ENCODE data around the gene PDE9A. TPM values are rescaled to one million over a fixed set of nuclear protein-coding genes. Genes with fewer than 3 reads are reported as not detected.

Gene PDE9A
- total RNA-seq, 1 donor from 2014 or later: 13.1 TPM

- Mint-ChIP-seq H3K27me3 (no peaks in the 10 kb centered on the region), H3K9me3 (no peaks in the 10 kb centered on the region), H3K4me1 (peaks cover 2% of the 10 kb centered on the region), H3K27ac (no peak overlapping the region), H3K36me3 (ENCODE audit: low read depth) (no peaks in the 10 kb centered on the region), H3K4me3 (no peak overlapping the region)
- DNase-seq: no peak
- intact Hi-C loops (cut with micrococcal nuclease): no loop called here
Observed at GRCh38 chr21:42694751-42695696, 41.6 kb downstream of the PDE9A start.

- no peak overlapping the region for H3K27ac Mint-ChIP-seq
- H3K36me3 Mint-ChIP-seq (ENCODE audit: low read depth): peaks cover 2% of the 10 kb centered on the region
- H3K4me3 Mint-ChIP-seq: no peak overlapping the region
- no peak for DNase-seq
- H3K27me3 Mint-ChIP-seq: no peaks in the 10 kb centered on the region
- H3K4me1 Mint-ChIP-seq: peaks cover 2% of the 10 kb centered on the region
- intact Hi-C loops (cut with micrococcal nuclease): no loop called here
- no peaks in the 10 kb centered on the region for H3K9me3 Mint-ChIP-seq
Observed at GRCh38 chr21:42695697-42696380, 42.4 kb downstream of the PDE9A start.

GRCh38 chr21:42696501-42697040 is 43.1 kb downstream of the PDE9A start:
- Mint-ChIP-seq H3K4me1 (peaks cover 2% of the 10 kb centered on the region), H3K4me3 (no peak overlapping the region), H3K9me3 (no peaks in the 10 kb centered on the region), H3K36me3 (ENCODE audit: low read depth) (peaks cover 2% of the 10 kb centered on the region), H3K27me3 (no peaks in the 10 kb centered on the region), H3K27ac (no peak overlapping the region)
- no peak for DNase-seq
- intact Hi-C loops (cut with micrococcal nuclease): no loop called here

GRCh38 chr21:42698733-42699132 is 45.3 kb downstream of the PDE9A start:
- peaks cover 4% of the 10 kb centered on the region for H3K4me1 Mint-ChIP-seq
- peaks cover 7% of the 10 kb centered on the region for H3K36me3 Mint-ChIP-seq (ENCODE audit: low read depth)
- H3K9me3 Mint-ChIP-seq: no peaks in the 10 kb centered on the region
- intact Hi-C loops (cut with micrococcal nuclease): no loop called here
- H3K4me3 Mint-ChIP-seq: no peak overlapping the region
- no peak overlapping the region for H3K27ac Mint-ChIP-seq
- no peaks in the 10 kb centered on the region for H3K27me3 Mint-ChIP-seq
- no peak for DNase-seq

- intact Hi-C loops (cut with micrococcal nuclease): no loop called here
- Mint-ChIP-seq H3K4me1 (peaks cover 4% of the 10 kb centered on the region), H3K9me3 (no peaks in the 10 kb centered on the region), H3K36me3 (ENCODE audit: low read depth) (peaks cover 7% of the 10 kb centered on the region), H3K27me3 (no peaks in the 10 kb centered on the region), H3K27ac (no peak overlapping the region), H3K4me3 (no peak overlapping the region)
- no peak for DNase-seq
Observed at GRCh38 chr21:42699196-42699595, 45.8 kb downstream of the PDE9A start.

GRCh38 chr21:42701706-42702456 is 48.5 kb downstream of the PDE9A start:
- no peaks in the 10 kb centered on the region for H3K9me3 Mint-ChIP-seq
- no peak overlapping the region for H3K4me3 Mint-ChIP-seq
- H3K27me3 Mint-ChIP-seq: no peaks in the 10 kb centered on the region
- peaks cover 7% of the 10 kb centered on the region for H3K36me3 Mint-ChIP-seq (ENCODE audit: low read depth)
- DNase-seq: no peak
- intact Hi-C loops (cut with micrococcal nuclease): no loop called here
- H3K27ac Mint-ChIP-seq: no peak overlapping the region
- peaks cover 6% of the 10 kb centered on the region for H3K4me1 Mint-ChIP-seq

- Mint-ChIP-seq H3K27ac (no peak overlapping the region), H3K4me3 (no peak overlapping the region), H3K9me3 (no peaks in the 10 kb centered on the region), H3K36me3 (ENCODE audit: low read depth) (peaks cover 7% of the 10 kb centered on the region), H3K4me1 (peaks cover 4% of the 10 kb centered on the region), H3K27me3 (no peaks in the 10 kb centered on the region)
- DNase-seq: no peak
- intact Hi-C loops (cut with micrococcal nuclease): no loop called here
Observed at GRCh38 chr21:42702720-42703119, 49.3 kb downstream of the PDE9A start.

GRCh38 chr21:42703136-42703908 is 49.9 kb downstream of the PDE9A start:
- no peaks in the 10 kb centered on the region for H3K27me3 Mint-ChIP-seq
- no peak overlapping the region for H3K4me3 Mint-ChIP-seq
- peaks cover 4% of the 10 kb centered on the region for H3K4me1 Mint-ChIP-seq
- intact Hi-C loops (cut with micrococcal nuclease): no loop called here
- H3K36me3 Mint-ChIP-seq (ENCODE audit: low read depth): peaks cover 7% of the 10 kb centered on the region
- no peak for DNase-seq
- no peaks in the 10 kb centered on the region for H3K9me3 Mint-ChIP-seq
- H3K27ac Mint-ChIP-seq: no peak overlapping the region

- no peak for DNase-seq
- Mint-ChIP-seq H3K27me3 (no peaks in the 10 kb centered on the region), H3K9me3 (no peaks in the 10 kb centered on the region), H3K36me3 (ENCODE audit: low read depth) (peaks cover 8% of the 10 kb centered on the region), H3K4me3 (no peak overlapping the region), H3K4me1 (peaks cover 4% of the 10 kb centered on the region), H3K27ac (no peak overlapping the region)
- intact Hi-C loops (cut with micrococcal nuclease): no loop called here
Observed at GRCh38 chr21:42703965-42704364, 50.5 kb downstream of the PDE9A start.

GRCh38 chr21:42704861-42705260 is 51.4 kb downstream of the PDE9A start:
- no peak overlapping the region for H3K4me3 Mint-ChIP-seq
- no peaks in the 10 kb centered on the region for H3K9me3 Mint-ChIP-seq
- H3K27ac Mint-ChIP-seq: no peak overlapping the region
- H3K27me3 Mint-ChIP-seq: no peaks in the 10 kb centered on the region
- peaks cover 9% of the 10 kb centered on the region for H3K36me3 Mint-ChIP-seq (ENCODE audit: low read depth)
- intact Hi-C loops (cut with micrococcal nuclease): no loop called here
- H3K4me1 Mint-ChIP-seq: peaks cover 4% of the 10 kb centered on the region
- no peak for DNase-seq

- Mint-ChIP-seq H3K4me3 (no peak overlapping the region), H3K27me3 (no peaks in the 10 kb centered on the region), H3K9me3 (no peaks in the 10 kb centered on the region), H3K4me1 (peaks cover 4% of the 10 kb centered on the region), H3K36me3 (ENCODE audit: low read depth) (peaks cover 8% of the 10 kb centered on the region), H3K27ac (no peak overlapping the region)
- intact Hi-C loops (cut with micrococcal nuclease): no loop called here
- DNase-seq: no peak
Observed at GRCh38 chr21:42705346-42705745, 51.9 kb downstream of the PDE9A start.

GRCh38 chr21:42705746-42706374 is 52.4 kb downstream of the PDE9A start:
- intact Hi-C loops (cut with micrococcal nuclease): no loop called here
- no peaks in the 10 kb centered on the region for H3K9me3 Mint-ChIP-seq

GRCh38 chr21:42706765-42707164 is 53.3 kb downstream of the PDE9A start:
- Mint-ChIP-seq H3K9me3 (no peaks in the 10 kb centered on the region), H3K4me3 (no peak overlapping the region), H3K36me3 (ENCODE audit: low read depth) (peaks cover 7% of the 10 kb centered on the region), H3K27me3 (peaks cover 1% of the 10 kb centered on the region), H3K4me1 (peaks cover 4% of the 10 kb centered on the region), H3K27ac (no peak overlapping the region)
- intact Hi-C loops (cut with micrococcal nuclease): no loop called here
- DNase-seq: no peak

More at GRCh38 chr21:42705746-42706374, 52.4 kb downstream of the PDE9A start:
- no peak overlapping the region for H3K4me3 Mint-ChIP-seq
- DNase-seq: no peak
- peaks cover 4% of the 10 kb centered on the region for H3K4me1 Mint-ChIP-seq
- peaks cover 7% of the 10 kb centered on the region for H3K36me3 Mint-ChIP-seq (ENCODE audit: low read depth)
- no peak overlapping the region for H3K27ac Mint-ChIP-seq
- H3K27me3 Mint-ChIP-seq: no peaks in the 10 kb centered on the region
